HG03066 (cell line): ENCODE measurements around the gene KMT2C.
"Not testable (repeated sequence)": the region's sequence is repeated elsewhere in the genome, so short reads cannot be mapped to it uniquely, and the experiment has no call there.

Source experiments
- ATAC-seq: cut with Tn5 transposase; IDR thresholded peaks from one replicate; pipeline ENCODE4 v1.9.1; 2021; ENCODE audit warnings: low read depth; ENCODE audit not compliant: unreplicated experiment

Gene KMT2C

GRCh38 chr7:152328234-152328633 is 107.6 kb downstream of the KMT2C start:
- no peak for ATAC-seq

GRCh38 chr7:152315845-152316244 is 120.0 kb downstream of the KMT2C start:
- no peak for ATAC-seq

- ATAC-seq: no peak
These were observed 121.8 kb downstream of the KMT2C start for GRCh38 chr7:152313831-152314604.

- no peak for ATAC-seq
These were observed 122.6 kb downstream of the KMT2C start for GRCh38 chr7:152313217-152313616.

GRCh38 chr7:152312316-152312715 is 123.5 kb downstream of the KMT2C start:
- no peak for ATAC-seq

GRCh38 chr7:152307902-152308301 is 127.9 kb downstream of the KMT2C start:
- no peak for ATAC-seq

- not testable (repeated sequence) for ATAC-seq
These were observed 136.2 kb downstream of the KMT2C start for GRCh38 chr7:152299542-152300143.

GRCh38 chr7:152292897-152293296 is 142.9 kb downstream of the KMT2C start:
- no peak for ATAC-seq

- not testable (repeated sequence) for ATAC-seq
These were observed 148.8 kb downstream of the KMT2C start for GRCh38 chr7:152286972-152287371.

- not testable (repeated sequence) for ATAC-seq
These were observed 149.6 kb downstream of the KMT2C start for GRCh38 chr7:152286219-152286618.

- not testable (repeated sequence) for ATAC-seq
These were observed 150.8 kb downstream of the KMT2C start for GRCh38 chr7:152284998-152285397.

- ATAC-seq: not testable (repeated sequence)
These were observed 158.1 kb downstream of the KMT2C start for GRCh38 chr7:152277687-152278086.

GRCh38 chr7:152270427-152270826 is 165.4 kb downstream of the KMT2C start:
- ATAC-seq: not testable (repeated sequence)

GRCh38 chr7:152266859-152267258 is 168.9 kb downstream of the KMT2C start:
- ATAC-seq: not testable (repeated sequence)

- not testable (repeated sequence) for ATAC-seq
These were observed 170.9 kb downstream of the KMT2C start for GRCh38 chr7:152264915-152265314.

- not testable (repeated sequence) for ATAC-seq
These were observed 173.7 kb downstream of the KMT2C start for GRCh38 chr7:152262146-152262545.

GRCh38 chr7:152259645-152260044 is 176.2 kb downstream of the KMT2C start:
- not testable (repeated sequence) for ATAC-seq

- ATAC-seq: not testable (repeated sequence)
These were observed 188.0 kb downstream of the KMT2C start for GRCh38 chr7:152247851-152248250.

GRCh38 chr7:152245417-152245816 is 190.4 kb downstream of the KMT2C start:
- not testable (repeated sequence) for ATAC-seq

- not testable (repeated sequence) for ATAC-seq
These were observed 192.3 kb downstream of the KMT2C start for GRCh38 chr7:152243464-152243863.

- ATAC-seq: not testable (repeated sequence)
These were observed 194.5 kb downstream of the KMT2C start for GRCh38 chr7:152241301-152241700.

- not testable (repeated sequence) for ATAC-seq
These were observed 199.5 kb downstream of the KMT2C start for GRCh38 chr7:152236306-152236705.
